ENCODE results near the gene LDLRAD3.

- TF ChIP-seq EP300 (IDR thresholded peaks at IDR 0.05) (no peak), CTCF (IDR thresholded peaks at IDR 0.05) (no peak), POLR2A (IDR thresholded peaks at IDR 0.05) (no peak)
Observed at GRCh38 chr11:36090356-36091109, 146.7 kb downstream of the LDLRAD3 start.
